ENCODE measurements around the gene TAF5L. TPM values are rescaled to one million over a fixed set of nuclear protein-coding genes. Genes with fewer than 3 reads are reported as not detected.

TAF5L gene
- total RNA-seq, 1 experiment from 2014 or later = 37.6 TPM

- CTCF ChIA-PET = interaction anchor here (0.5 to 9.4 kb wide), 81 partner anchors 9 to 1434 kb away, joined by 3 to 145 read pairs (median 4); no protein-coding TSS in a partner anchor
- Mint-ChIP-seq H3K9me3 (ENCODE audit: unreplicated experiment) (no peaks in the 10 kb centered on the region), H3K27ac (ENCODE audit: low read depth, unreplicated experiment) (peak overlapping the region; percentile 13), H3K36me3 (ENCODE audit: insufficient read depth, unreplicated experiment) (peaks cover 36% of the 10 kb centered on the region), H3K4me1 (ENCODE audit: insufficient read depth, unreplicated experiment) (peaks cover 7% of the 10 kb centered on the region), H3K4me3 (ENCODE audit: unreplicated experiment) (no peak overlapping the region), H3K27me3 (ENCODE audit: insufficient read depth, unreplicated experiment) (no peaks in the 10 kb centered on the region)
- intact Hi-C loops (cut with micrococcal nuclease) = loop anchor here (1.0 to 5.0 kb wide), 5 partner anchors 406 to 649 kb away; partner anchors contain the start of gene GALNT2
- DNase-seq (ENCODE audit: unreplicated experiment) = peak; percentile 89
- POLR2A ChIA-PET = interaction anchor here (0.7 to 6.7 kb wide), 8 partner anchors 79 to 647 kb away, joined by 3 to 34 read pairs (median 4); no protein-coding TSS in a partner anchor
- TF ChIP-seq, protein P1, sequence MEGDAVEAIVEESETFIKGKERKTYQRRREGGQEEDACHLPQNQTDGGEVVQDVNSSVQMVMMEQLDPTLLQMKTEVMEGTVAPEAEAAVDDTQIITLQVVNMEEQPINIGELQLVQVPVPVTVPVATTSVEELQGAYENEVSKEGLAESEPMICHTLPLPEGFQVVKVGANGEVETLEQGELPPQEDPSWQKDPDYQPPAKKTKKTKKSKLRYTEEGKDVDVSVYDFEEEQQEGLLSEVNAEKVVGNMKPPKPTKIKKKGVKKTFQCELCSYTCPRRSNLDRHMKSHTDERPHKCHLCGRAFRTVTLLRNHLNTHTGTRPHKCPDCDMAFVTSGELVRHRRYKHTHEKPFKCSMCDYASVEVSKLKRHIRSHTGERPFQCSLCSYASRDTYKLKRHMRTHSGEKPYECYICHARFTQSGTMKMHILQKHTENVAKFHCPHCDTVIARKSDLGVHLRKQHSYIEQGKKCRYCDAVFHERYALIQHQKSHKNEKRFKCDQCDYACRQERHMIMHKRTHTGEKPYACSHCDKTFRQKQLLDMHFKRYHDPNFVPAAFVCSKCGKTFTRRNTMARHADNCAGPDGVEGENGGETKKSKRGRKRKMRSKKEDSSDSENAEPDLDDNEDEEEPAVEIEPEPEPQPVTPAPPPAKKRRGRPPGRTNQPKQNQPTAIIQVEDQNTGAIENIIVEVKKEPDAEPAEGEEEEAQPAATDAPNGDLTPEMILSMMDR (IDR thresholded peaks at IDR 0.05; ENCODE audit: unreplicated experiment) = peak; percentile 99
- BruUV-seq (replicated peaks) = no TSS peak
Observed at GRCh38 chr1:229661022-229661877, 35.3 kb upstream of the TAF5L start.

GRCh38 chr1:229657993-229658755, 32.3 kb upstream of the TAF5L start:
- Mint-ChIP-seq H3K27ac (ENCODE audit: low read depth, unreplicated experiment) (peak overlapping the region; percentile 2), H3K9me3 (ENCODE audit: unreplicated experiment) (no peaks in the 10 kb centered on the region), H3K27me3 (ENCODE audit: insufficient read depth, unreplicated experiment) (no peaks in the 10 kb centered on the region), H3K4me3 (ENCODE audit: unreplicated experiment) (no peak overlapping the region), H3K4me1 (ENCODE audit: insufficient read depth, unreplicated experiment) (peaks cover 7% of the 10 kb centered on the region), H3K36me3 (ENCODE audit: insufficient read depth, unreplicated experiment) (peaks cover 66% of the 10 kb centered on the region)
- TF ChIP-seq, protein P1 (IDR thresholded peaks at IDR 0.05; ENCODE audit: unreplicated experiment) = no peak
- BruUV-seq (replicated peaks) = no TSS peak
- no peak for DNase-seq (ENCODE audit: unreplicated experiment)
- ChIA-PET CTCF (interaction anchor here (0.5 to 9.4 kb wide), 7 partner anchors 12 to 654 kb away, joined by 3 to 145 read pairs (median 3); no protein-coding TSS in a partner anchor), POLR2A (interaction anchor here (0.8 to 6.7 kb wide), 2 partner anchors 37 to 427 kb away, joined by 3 to 34 read pairs; no protein-coding TSS in a partner anchor)
- intact Hi-C loops (cut with micrococcal nuclease) = no loop called here

DNA sequence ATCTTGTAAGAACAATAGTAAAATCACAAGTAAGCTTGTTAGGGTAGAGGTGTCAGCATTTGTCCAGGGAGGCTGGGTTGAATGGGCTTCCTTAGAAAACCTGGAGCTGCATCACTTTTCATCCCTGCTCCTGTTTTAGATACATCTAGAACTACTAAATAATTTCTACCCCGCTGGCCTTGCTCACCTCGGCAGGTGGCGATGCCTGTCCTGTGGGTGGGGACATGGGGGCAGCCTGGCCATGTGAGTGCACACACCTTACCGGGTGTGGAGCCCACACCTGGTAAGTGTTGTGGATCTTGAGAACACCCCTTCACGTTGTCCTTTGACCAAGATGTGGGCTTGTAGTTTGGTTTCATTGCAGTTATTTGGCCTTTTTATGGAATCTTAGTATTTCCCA, 29.9 kb upstream of the TAF5L start:
- TF ChIP-seq, protein P1 (IDR thresholded peaks at IDR 0.05; ENCODE audit: unreplicated experiment) = no peak
- Mint-ChIP-seq H3K4me1 (ENCODE audit: insufficient read depth, unreplicated experiment) (no peaks in the 10 kb centered on the region), H3K4me3 (ENCODE audit: unreplicated experiment) (no peak overlapping the region), H3K27me3 (ENCODE audit: insufficient read depth, unreplicated experiment) (no peaks in the 10 kb centered on the region), H3K27ac (ENCODE audit: low read depth, unreplicated experiment) (no peak overlapping the region), H3K9me3 (ENCODE audit: unreplicated experiment) (no peaks in the 10 kb centered on the region), H3K36me3 (ENCODE audit: insufficient read depth, unreplicated experiment) (peaks cover 89% of the 10 kb centered on the region)
- ChIA-PET CTCF (interaction anchor here (0.6 to 9.4 kb wide), 5 partner anchors 93 to 656 kb away, joined by 3 to 145 read pairs (median 3); no protein-coding TSS in a partner anchor), POLR2A (interaction anchor here (0.7 to 1.2 kb wide), 2 partner anchors 22 to 27 kb away, joined by 3 to 5 read pairs; no protein-coding TSS in a partner anchor)
- intact Hi-C loops (cut with micrococcal nuclease) = no loop called here
- no peak for DNase-seq (ENCODE audit: unreplicated experiment)
- BruUV-seq (replicated peaks) = no TSS peak

All from MCF 10A (cell line).